GM23338 (cell line): ENCODE results near the gene PVALEF. TPM values are rescaled to one million over a fixed set of nuclear protein-coding genes. Genes with fewer than 3 reads are reported as not detected.

Experiments
- ATAC-seq: fragments of 200-7000 bp; cut with Tn5 transposase; 3 replicates; pipeline ENCODE4 v1.9.1; 2020
- DNase-seq: peaks from one replicate; pipeline ENCODE4 v3.0.0-alpha.2; 2015; ENCODE audit warnings: low spot score
- H2AFZ ChIP-seq: fragments of 200-600 bp; sonication (generic); 2 replicates; pipeline ENCODE4 v1.8.0; 2016; ENCODE audit warnings: antibody characterized with exemption, mild to moderate bottlenecking, moderate library complexity
- H3F3A ChIP-seq: fragments of 200-600 bp; sonication (generic); replicated peaks from 2 replicates; pipeline ENCODE4 v1.8.0; 2017; ENCODE audit warnings: antibody characterized with exemption, mixed run types, low read depth
- H3K27ac ChIP-seq: fragments of 200-600 bp; sonication (generic); 2 replicates; pipeline ENCODE4 v1.6.1; 2016; ENCODE audit warnings: low read depth
- H3K27me3 ChIP-seq: fragments of 200-600 bp; sonication (generic); 2 replicates; pipeline ENCODE4 v1.8.0; 2016; ENCODE audit warnings: mild to moderate bottlenecking, mixed run types, moderate library complexity; ENCODE audit not compliant: insufficient read depth
- H3K36me3 ChIP-seq: fragments of 200-600 bp; sonication (generic); 2 replicates; pipeline ENCODE4 v1.8.0; 2016; ENCODE audit warnings: mild to moderate bottlenecking; ENCODE audit not compliant: insufficient read depth
- H3K4me1 ChIP-seq: fragments of 200-600 bp; sonication (generic); 2 replicates; pipeline ENCODE4 v1.8.0; 2016; ENCODE audit warnings: mild to moderate bottlenecking, moderate library complexity; ENCODE audit not compliant: insufficient read depth
- H3K4me2 ChIP-seq: fragments of 200-600 bp; sonication (generic); 2 replicates; pipeline ENCODE4 v1.7.1; 2017; ENCODE audit warnings: mixed run types
- H3K4me3 ChIP-seq: fragments of 200-600 bp; sonication (generic); 2 replicates; pipeline ENCODE4 v1.6.1; 2016; ENCODE audit warnings: mixed run types
- H3K79me2 ChIP-seq: fragments of 200-600 bp; sonication (generic); replicated peaks from 2 replicates; pipeline ENCODE4 v1.8.0; 2017; ENCODE audit warnings: mild to moderate bottlenecking; ENCODE audit not compliant: insufficient read depth
- H3K9me2 ChIP-seq: fragments of 200-600 bp; sonication (generic); 2 replicates; pipeline ENCODE4 v1.8.0; 2017; ENCODE audit not compliant: insufficient read depth
- H4K20me1 ChIP-seq: fragments of 200-600 bp; sonication (generic); replicated peaks from 2 replicates; pipeline ENCODE4 v1.8.0; 2017; ENCODE audit warnings: mild to moderate bottlenecking; ENCODE audit not compliant: insufficient read depth
- H3K27ac Mint-ChIP-seq: 2 replicates; pipeline ENCODE4 v1.8.0; 2020; ENCODE audit warnings: inconsistent platforms, mild to moderate bottlenecking, moderate library complexity, mixed read lengths
- H3K27me3 Mint-ChIP-seq: 3 replicates; pipeline ENCODE4 v1.8.0; 2022; ENCODE audit warnings: low read depth, mild to moderate bottlenecking, moderate library complexity, mixed read lengths, inconsistent platforms; ENCODE audit not compliant: insufficient read depth, poor library complexity
- H3K36me3 Mint-ChIP-seq: 3 replicates; pipeline ENCODE4 v1.8.0; 2021; ENCODE audit warnings: low read depth, mild to moderate bottlenecking, inconsistent platforms, moderate library complexity, mixed read lengths
- H3K4me1 Mint-ChIP-seq: 3 replicates; pipeline ENCODE4 v1.8.0; 2020; ENCODE audit warnings: mild to moderate bottlenecking, inconsistent platforms, mixed read lengths
- H3K4me3 Mint-ChIP-seq: 3 replicates; pipeline ENCODE4 v1.8.0; 2021; ENCODE audit warnings: moderate library complexity, mild to moderate bottlenecking, inconsistent platforms, mixed read lengths
- H3K9me3 Mint-ChIP-seq: 3 replicates; pipeline ENCODE4 v1.8.0; 2020; ENCODE audit warnings: moderate library complexity, mild to moderate bottlenecking, inconsistent platforms, mixed read lengths
- CREB1 ChIP-seq: fragments of 250-450 bp; sonication (Bioruptor Pico); IDR thresholded peaks from 2 replicates; pipeline ENCODE4 v1.5.0; 2020; ENCODE audit warnings: low read depth, mild to moderate bottlenecking, moderate library complexity
- EZH2 ChIP-seq: fragments of 200-600 bp; sonication (generic); IDR thresholded peaks from one replicate; pipeline ENCODE4 v1.8.0; 2017; ENCODE audit warnings: antibody characterized with exemption, mild to moderate bottlenecking, low read depth; ENCODE audit not compliant: unreplicated experiment
- EZH2phosphoT487 ChIP-seq: fragments of 200-600 bp; sonication (generic); IDR thresholded peaks from one replicate; pipeline ENCODE4 v1.8.1; 2018; ENCODE audit warnings: antibody characterized with exemption; ENCODE audit not compliant: unreplicated experiment
- POLR2AphosphoS5 ChIP-seq: IDR thresholded peaks from 2 replicates; pipeline ENCODE4 v1.6.1; 2016; ENCODE audit warnings: antibody characterized with exemption, low read depth
- STAT1 ChIP-seq: IDR thresholded peaks from one replicate; pipeline ENCODE4 v1.6.1; 2016; ENCODE audit warnings: antibody characterized with exemption; ENCODE audit not compliant: unreplicated experiment
- ZNF114 ChIP-seq: fragments of 250-450 bp; sonication (Bioruptor Pico); IDR thresholded peaks from 2 replicates; pipeline ENCODE4 v1.5.0; 2020; ENCODE audit warnings: mild to moderate bottlenecking, moderate library complexity
- polyA plus RNA-seq: library from polyadenylated mRNA; unstranded; fragments of >200 nt; fragmentation: Nextera tagmentation; extraction: Ambion mirVana; gene quantifications from 2 replicates; pipeline ENCODE4 v1.2.1, GENCODE V29; 2016
- total RNA-seq: library from RNA; depleted of rRNA; stranded (reverse); fragments of >200 nt; shearing (Covaris generic); gene quantifications from 2 replicates; pipeline ENCODE4 v1.2.3, GENCODE V29; 2014
- TF ChIP-seq, protein P1 (sequence below), 2 experiments: fragments of 200-600 bp in 1 of 2; sonication (generic) in 1 of 2; conservative IDR thresholded peaks; 2 replicates each; pipeline versions ENCODE4 v1.5.1 to v1.6.1; 2016 to 2017; ENCODE audit warnings: antibody characterized with exemption in 2 of 2, low read depth in 2 of 2, mild to moderate bottlenecking in 2 of 2, moderate library complexity in 1 of 2
- TF ChIP-seq, protein P2 (sequence below): fragments of 250-450 bp; sonication (Bioruptor Pico); IDR thresholded peaks from 2 replicates; pipeline ENCODE4 v1.5.0; 2020; ENCODE audit warnings: mild to moderate bottlenecking, moderate library complexity
- TF ChIP-seq, protein P3 (sequence below): IDR thresholded peaks from 2 replicates; pipeline ENCODE4 v1.6.1; 2016; ENCODE audit warnings: antibody characterized with exemption

The PVALEF gene
- total and polyA plus RNA-seq, 2 experiments from 2014 or later = not detected

DNA sequence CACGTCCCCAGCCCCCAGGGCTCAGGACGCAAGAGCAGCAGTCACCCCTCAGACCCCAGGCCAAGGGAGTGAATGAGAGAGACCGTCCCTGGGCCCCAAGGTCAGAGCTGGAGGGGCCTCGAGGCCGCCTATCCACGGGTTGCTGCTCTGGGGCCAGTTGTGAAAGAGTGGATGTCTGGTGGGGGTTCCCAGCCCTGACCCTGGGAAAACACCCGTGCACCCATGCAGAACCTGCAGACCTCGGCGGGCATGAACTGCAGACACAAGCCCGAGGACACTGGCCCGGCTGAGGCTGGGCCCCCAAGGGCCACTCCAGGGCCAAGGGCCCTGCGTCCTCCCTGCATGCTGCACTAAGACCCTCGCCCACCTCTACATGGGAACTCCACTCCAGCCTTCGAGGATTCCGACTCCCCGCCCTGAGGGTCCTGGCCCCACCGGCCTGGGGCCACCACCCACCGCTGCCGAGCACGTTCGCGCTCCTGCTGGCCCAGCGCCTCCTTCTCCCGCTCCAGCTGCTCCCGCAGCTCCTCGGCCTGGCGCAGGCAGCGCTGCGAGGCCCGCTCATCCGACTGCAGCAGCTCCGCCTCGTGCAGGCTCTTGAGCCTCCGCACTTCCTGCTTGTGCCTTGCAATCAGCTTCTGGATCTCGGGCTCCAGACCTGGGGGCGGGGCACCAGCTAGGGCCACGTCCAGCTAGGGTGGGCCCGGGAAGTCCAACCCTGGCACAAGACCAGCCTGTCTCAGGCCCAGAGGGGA, 28.3 kb downstream of the PVALEF start:
- Histone ChIP-seq H3K4me1 (no peaks in the 10 kb centered on the region), H3K79me2 (no peaks in the 10 kb centered on the region), H4K20me1 (no peaks in the 10 kb centered on the region), H3F3A (no peaks in the 10 kb centered on the region), H3K36me3 (no peaks in the 10 kb centered on the region; the same call in 1 of the 2 replicates), H3K27ac (no peak overlapping the region), H2AFZ (no peak overlapping the region), H3K9me2 (no peaks in the 10 kb centered on the region), H3K4me3 (no peak overlapping the region), H3K27me3 (no peaks in the 10 kb centered on the region), H3K4me2 (no peak overlapping the region)
- no peak for TF ChIP-seq POLR2AphosphoS5
- no peak for TF ChIP-seq EZH2
- TF ChIP-seq EZH2phosphoT487 = no peak
- TF ChIP-seq ZNF114 = no peak
- no peak for TF ChIP-seq CREB1 (CRISPR knock-in tag)
- TF ChIP-seq, protein P1, sequence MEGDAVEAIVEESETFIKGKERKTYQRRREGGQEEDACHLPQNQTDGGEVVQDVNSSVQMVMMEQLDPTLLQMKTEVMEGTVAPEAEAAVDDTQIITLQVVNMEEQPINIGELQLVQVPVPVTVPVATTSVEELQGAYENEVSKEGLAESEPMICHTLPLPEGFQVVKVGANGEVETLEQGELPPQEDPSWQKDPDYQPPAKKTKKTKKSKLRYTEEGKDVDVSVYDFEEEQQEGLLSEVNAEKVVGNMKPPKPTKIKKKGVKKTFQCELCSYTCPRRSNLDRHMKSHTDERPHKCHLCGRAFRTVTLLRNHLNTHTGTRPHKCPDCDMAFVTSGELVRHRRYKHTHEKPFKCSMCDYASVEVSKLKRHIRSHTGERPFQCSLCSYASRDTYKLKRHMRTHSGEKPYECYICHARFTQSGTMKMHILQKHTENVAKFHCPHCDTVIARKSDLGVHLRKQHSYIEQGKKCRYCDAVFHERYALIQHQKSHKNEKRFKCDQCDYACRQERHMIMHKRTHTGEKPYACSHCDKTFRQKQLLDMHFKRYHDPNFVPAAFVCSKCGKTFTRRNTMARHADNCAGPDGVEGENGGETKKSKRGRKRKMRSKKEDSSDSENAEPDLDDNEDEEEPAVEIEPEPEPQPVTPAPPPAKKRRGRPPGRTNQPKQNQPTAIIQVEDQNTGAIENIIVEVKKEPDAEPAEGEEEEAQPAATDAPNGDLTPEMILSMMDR (conservative IDR thresholded peaks at IDR 0.05; ENCODE audit: low read depth in 2 of 2) = no peak
- no peak for TF ChIP-seq STAT1
- H3K4me1 Mint-ChIP-seq = no peaks in the 10 kb centered on the region
- H3K27me3 Mint-ChIP-seq = peaks cover 2% of the 10 kb centered on the region
- no peaks in the 10 kb centered on the region for H3K9me3 Mint-ChIP-seq
- ATAC-seq (no peak), DNase-seq (no peak)
- H3K27ac Mint-ChIP-seq = no peak overlapping the region
- no peak overlapping the region for H3K4me3 Mint-ChIP-seq
- 0 out of 3 replicates have a peak, but pooled peaks cover 9% of the 10 kb centered on the region for H3K36me3 Mint-ChIP-seq

DNA sequence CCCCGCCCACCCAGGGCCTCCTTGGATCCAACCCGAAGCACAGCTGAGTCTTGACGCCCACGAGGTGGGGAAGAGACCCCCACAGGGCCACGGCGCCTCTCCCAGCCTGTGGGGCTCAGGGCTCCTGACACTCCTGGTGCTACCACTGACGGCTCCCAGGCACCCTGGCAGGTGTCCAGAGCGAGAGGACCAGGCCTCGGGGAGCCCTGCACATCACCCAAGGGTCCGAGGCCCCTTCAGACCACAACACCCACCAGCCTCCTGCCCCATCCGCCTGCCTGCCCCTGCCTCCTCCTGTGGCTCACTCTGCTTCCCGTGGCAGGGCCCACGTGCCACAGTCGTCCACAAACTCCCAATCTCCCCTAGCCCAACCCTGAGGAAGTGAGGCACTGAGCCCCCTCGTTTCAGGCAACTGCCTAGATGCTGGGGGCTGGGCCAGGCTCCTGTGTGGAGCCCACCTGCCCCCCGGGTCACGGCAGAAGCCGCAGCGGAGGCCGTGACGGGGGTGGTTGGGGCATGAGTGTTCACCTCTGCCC, 29.0 kb downstream of the PVALEF start:
- Mint-ChIP-seq H3K4me1 (no peaks in the 10 kb centered on the region), H3K4me3 (no peak overlapping the region), H3K27me3 (peaks cover 2% of the 10 kb centered on the region), H3K9me3 (no peaks in the 10 kb centered on the region), H3K27ac (no peak overlapping the region), H3K36me3 (0 out of 3 replicates have a peak, but pooled peaks cover 6% of the 10 kb centered on the region)
- no peaks in the 10 kb centered on the region for H3K27me3 ChIP-seq
- no peak overlapping the region for H2AFZ ChIP-seq
- H3F3A ChIP-seq = no peaks in the 10 kb centered on the region
- no peaks in the 10 kb centered on the region for H3K9me2 ChIP-seq
- no peak overlapping the region for H3K27ac ChIP-seq
- no peaks in the 10 kb centered on the region for H4K20me1 ChIP-seq
- no peak for DNase-seq
- no peak for ATAC-seq
- no peaks in the 10 kb centered on the region; the same call in 1 of the 2 replicates for H3K36me3 ChIP-seq
- H3K79me2 ChIP-seq = no peaks in the 10 kb centered on the region
- no peaks in the 10 kb centered on the region for H3K4me1 ChIP-seq
- no peak overlapping the region for H3K4me3 ChIP-seq
- no peak overlapping the region for H3K4me2 ChIP-seq
- TF ChIP-seq, protein P2, sequence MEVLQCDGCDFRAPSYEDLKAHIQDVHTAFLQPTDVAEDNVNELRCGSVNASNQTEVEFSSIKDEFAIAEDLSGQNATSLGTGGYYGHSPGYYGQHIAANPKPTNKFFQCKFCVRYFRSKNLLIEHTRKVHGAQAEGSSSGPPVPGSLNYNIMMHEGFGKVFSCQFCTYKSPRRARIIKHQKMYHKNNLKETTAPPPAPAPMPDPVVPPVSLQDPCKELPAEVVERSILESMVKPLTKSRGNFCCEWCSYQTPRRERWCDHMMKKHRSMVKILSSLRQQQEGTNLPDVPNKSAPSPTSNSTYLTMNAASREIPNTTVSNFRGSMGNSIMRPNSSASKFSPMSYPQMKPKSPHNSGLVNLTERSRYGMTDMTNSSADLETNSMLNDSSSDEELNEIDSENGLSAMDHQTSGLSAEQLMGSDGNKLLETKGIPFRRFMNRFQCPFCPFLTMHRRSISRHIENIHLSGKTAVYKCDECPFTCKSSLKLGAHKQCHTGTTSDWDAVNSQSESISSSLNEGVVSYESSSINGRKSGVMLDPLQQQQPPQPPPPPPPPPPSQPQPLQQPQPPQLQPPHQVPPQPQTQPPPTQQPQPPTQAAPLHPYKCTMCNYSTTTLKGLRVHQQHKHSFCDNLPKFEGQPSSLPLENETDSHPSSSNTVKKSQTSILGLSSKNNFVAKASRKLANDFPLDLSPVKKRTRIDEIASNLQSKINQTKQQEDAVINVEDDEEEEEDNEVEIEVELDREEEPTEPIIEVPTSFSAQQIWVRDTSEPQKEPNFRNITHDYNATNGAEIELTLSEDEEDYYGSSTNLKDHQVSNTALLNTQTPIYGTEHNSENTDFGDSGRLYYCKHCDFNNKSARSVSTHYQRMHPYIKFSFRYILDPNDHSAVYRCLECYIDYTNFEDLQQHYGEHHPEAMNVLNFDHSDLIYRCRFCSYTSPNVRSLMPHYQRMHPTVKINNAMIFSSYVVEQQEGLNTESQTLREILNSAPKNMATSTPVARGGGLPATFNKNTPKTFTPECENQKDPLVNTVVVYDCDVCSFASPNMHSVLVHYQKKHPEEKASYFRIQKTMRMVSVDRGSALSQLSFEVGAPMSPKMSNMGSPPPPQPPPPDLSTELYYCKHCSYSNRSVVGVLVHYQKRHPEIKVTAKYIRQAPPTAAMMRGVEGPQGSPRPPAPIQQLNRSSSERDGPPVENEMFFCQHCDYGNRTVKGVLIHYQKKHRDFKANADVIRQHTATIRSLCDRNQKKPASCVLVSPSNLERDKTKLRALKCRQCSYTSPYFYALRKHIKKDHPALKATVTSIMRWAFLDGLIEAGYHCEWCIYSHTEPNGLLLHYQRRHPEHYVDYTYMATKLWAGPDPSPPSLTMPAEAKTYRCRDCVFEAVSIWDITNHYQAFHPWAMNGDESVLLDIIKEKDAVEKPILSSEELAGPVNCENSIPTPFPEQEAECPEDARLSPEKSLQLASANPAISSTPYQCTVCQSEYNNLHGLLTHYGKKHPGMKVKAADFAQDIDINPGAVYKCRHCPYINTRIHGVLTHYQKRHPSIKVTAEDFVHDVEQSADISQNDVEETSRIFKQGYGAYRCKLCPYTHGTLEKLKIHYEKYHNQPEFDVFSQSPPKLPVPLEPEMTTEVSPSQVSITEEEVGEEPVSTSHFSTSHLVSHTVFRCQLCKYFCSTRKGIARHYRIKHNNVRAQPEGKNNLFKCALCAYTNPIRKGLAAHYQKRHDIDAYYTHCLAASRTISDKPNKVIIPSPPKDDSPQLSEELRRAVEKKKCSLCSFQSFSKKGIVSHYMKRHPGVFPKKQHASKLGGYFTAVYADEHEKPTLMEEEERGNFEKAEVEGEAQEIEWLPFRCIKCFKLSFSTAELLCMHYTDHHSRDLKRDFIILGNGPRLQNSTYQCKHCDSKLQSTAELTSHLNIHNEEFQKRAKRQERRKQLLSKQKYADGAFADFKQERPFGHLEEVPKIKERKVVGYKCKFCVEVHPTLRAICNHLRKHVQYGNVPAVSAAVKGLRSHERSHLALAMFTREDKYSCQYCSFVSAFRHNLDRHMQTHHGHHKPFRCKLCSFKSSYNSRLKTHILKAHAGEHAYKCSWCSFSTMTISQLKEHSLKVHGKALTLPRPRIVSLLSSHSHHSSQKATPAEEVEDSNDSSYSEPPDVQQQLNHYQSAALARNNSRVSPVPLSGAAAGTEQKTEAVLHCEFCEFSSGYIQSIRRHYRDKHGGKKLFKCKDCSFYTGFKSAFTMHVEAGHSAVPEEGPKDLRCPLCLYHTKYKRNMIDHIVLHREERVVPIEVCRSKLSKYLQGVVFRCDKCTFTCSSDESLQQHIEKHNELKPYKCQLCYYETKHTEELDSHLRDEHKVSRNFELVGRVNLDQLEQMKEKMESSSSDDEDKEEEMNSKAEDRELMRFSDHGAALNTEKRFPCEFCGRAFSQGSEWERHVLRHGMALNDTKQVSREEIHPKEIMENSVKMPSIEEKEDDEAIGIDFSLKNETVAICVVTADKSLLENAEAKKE = no peak
- TF ChIP-seq POLR2AphosphoS5 = no peak
- no peak for TF ChIP-seq CREB1 (CRISPR knock-in tag)
- TF ChIP-seq EZH2phosphoT487 = no peak
- no peak for TF ChIP-seq STAT1
- TF ChIP-seq, protein P3, sequence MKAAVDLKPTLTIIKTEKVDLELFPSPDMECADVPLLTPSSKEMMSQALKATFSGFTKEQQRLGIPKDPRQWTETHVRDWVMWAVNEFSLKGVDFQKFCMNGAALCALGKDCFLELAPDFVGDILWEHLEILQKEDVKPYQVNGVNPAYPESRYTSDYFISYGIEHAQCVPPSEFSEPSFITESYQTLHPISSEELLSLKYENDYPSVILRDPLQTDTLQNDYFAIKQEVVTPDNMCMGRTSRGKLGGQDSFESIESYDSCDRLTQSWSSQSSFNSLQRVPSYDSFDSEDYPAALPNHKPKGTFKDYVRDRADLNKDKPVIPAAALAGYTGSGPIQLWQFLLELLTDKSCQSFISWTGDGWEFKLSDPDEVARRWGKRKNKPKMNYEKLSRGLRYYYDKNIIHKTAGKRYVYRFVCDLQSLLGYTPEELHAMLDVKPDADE = no peak
